ENCODE results near the gene PRKAG2. TPM values are rescaled to one million over a fixed set of nuclear protein-coding genes. Genes with fewer than 3 reads are reported as not detected.

PRKAG2 gene
- total and polyA plus RNA-seq, 2 of the 13 experiments (the other 11 are each of a cell fraction or from before 2014, with no cell fraction given) = 0.90 to 1.3 TPM

- FAIRE-seq (no peak), ATAC-seq (no peak), DNase-seq (ENCODE audit: low spot score) (no peak)
- in situ Hi-C loops (cut with HindIII; ENCODE audit: extremely low pct_ligation_motif_present, low pct_unique_long_range_greater_than_20kb) = no loop called here
- ChIA-PET CTCF (ENCODE audit: low intra/inter-chr PET ratio, low total read pairs) (no interaction called here), POLR2A (no interaction called here)
- Histone ChIP-seq H3K9me3 (ENCODE audit: low read length) (no peaks in the 10 kb centered on the region), H3K4me1 (ENCODE audit: insufficient read depth, low read length) (no peaks in the 10 kb centered on the region; the same call in 1 of the 2 replicates), H2AFZ (ENCODE audit: low read length) (no peak overlapping the region), H4K20me1 (ENCODE audit: insufficient read depth, low read length) (no peaks in the 10 kb centered on the region), H3K36me3 (replicated peaks in 1 of 2; ENCODE audit: control insufficient read depth in 1 of 2, insufficient read depth in 2 of 2, low read length in 2 of 2) (no peaks in the 10 kb centered on the region), H3K79me2 (ENCODE audit: insufficient read depth, low read length) (no peaks in the 10 kb centered on the region), H3K9ac (ENCODE audit: insufficient read depth, low read depth, low read length) (no peak overlapping the region), H3K27me3 (ENCODE audit: control insufficient read depth in 1 of 2, insufficient read depth in 2 of 2, low read length in 2 of 2) (peaks cover 0 to 19% of the 10 kb centered on the region in 2 experiments; a peak in 2 of 5 replicates), H3K27ac (ENCODE audit: extremely low read length, insufficient read depth, low read length) (no peak overlapping the region), H3K4me3 (replicated peaks in 1 of 3; ENCODE audit: insufficient read depth in 1 of 3, low read depth in 2 of 3, low read length in 3 of 3) (no peak overlapping the region), H3K4me2 (ENCODE audit: low read depth, low read length) (no peak overlapping the region)
- 13% methylated on average over 5 of the region's 6 CpGs for WGBS (ENCODE audit: low lambda C conversion rate)
- intact Hi-C loops (cut with micrococcal nuclease; ENCODE audit: unreplicated experiment) = no loop called here
- BruUV-seq (replicated peaks) = no TSS peak
- no peak for TF ChIP-seq ZNF143 (CRISPR knock-in tag; IDR thresholded peaks at IDR 0.05)
Measured at GRCh38 chr7:151717918-151718317, 159.0 kb downstream of the PRKAG2 start.

- ATAC-seq (no peak), FAIRE-seq (no peak), DNase-seq (ENCODE audit: low spot score) (no peak)
- Histone ChIP-seq H3K9me3 (ENCODE audit: low read length) (no peaks in the 10 kb centered on the region), H2AFZ (ENCODE audit: low read length) (no peak overlapping the region), H3K4me3 (replicated peaks in 1 of 3; ENCODE audit: insufficient read depth in 1 of 3, low read depth in 2 of 3, low read length in 3 of 3) (no peak overlapping the region), H4K20me1 (ENCODE audit: insufficient read depth, low read length) (no peaks in the 10 kb centered on the region), H3K9ac (ENCODE audit: insufficient read depth, low read depth, low read length) (no peak overlapping the region), H3K4me2 (ENCODE audit: low read depth, low read length) (no peak overlapping the region), H3K79me2 (ENCODE audit: insufficient read depth, low read length) (no peaks in the 10 kb centered on the region), H3K27me3 (ENCODE audit: control insufficient read depth in 1 of 2, insufficient read depth in 2 of 2, low read length in 2 of 2) (peaks cover 0 to 14% of the 10 kb centered on the region in 2 experiments; a peak in 1 of 5 replicates), H3K27ac (ENCODE audit: extremely low read length, insufficient read depth, low read length) (no peak overlapping the region), H3K4me1 (ENCODE audit: insufficient read depth, low read length) (no peaks in the 10 kb centered on the region; the same call in 1 of the 2 replicates), H3K36me3 (replicated peaks in 1 of 2; ENCODE audit: control insufficient read depth in 1 of 2, insufficient read depth in 2 of 2, low read length in 2 of 2) (no peaks in the 10 kb centered on the region)
- no TSS peak for BruUV-seq (replicated peaks)
- TF ChIP-seq CENPT (CRISPR knock-in tag; IDR thresholded peaks at IDR 0.05; ENCODE audit: low read depth) (no peak), NFYB (CRISPR knock-in tag; IDR thresholded peaks at IDR 0.05) (no peak), GABPA (IDR thresholded peaks at IDR 0.05; ENCODE audit: low read depth, low read length) (no peak), GABPA (CRISPR knock-in tag; IDR thresholded peaks at IDR 0.05; ENCODE audit: low read depth) (no peak), POGK (CRISPR knock-in tag; conservative IDR thresholded peaks at IDR 0.05) (no peak), LCORL (IDR thresholded peaks at IDR 0.05) (no peak), LCORL (CRISPR knock-in tag; IDR thresholded peaks at IDR 0.05) (no peak), IKZF4 (CRISPR knock-in tag; IDR thresholded peaks at IDR 0.05; ENCODE audit: borderline replicate concordance, low read depth, not compliant biosample characterization) (no peak), ZNF552 (CRISPR knock-in tag; IDR thresholded peaks at IDR 0.05; ENCODE audit: borderline replicate concordance) (no peak)
- CTCF ChIA-PET (ENCODE audit: low intra/inter-chr PET ratio, low total read pairs) = no interaction called here
- intact Hi-C loops (cut with micrococcal nuclease; ENCODE audit: unreplicated experiment) = no loop called here
- 29% methylated on average over 4 of the region's 5 CpGs for WGBS (ENCODE audit: low lambda C conversion rate)
- POLR2A ChIA-PET = no interaction called here
- in situ Hi-C loops (cut with HindIII; ENCODE audit: extremely low pct_ligation_motif_present, low pct_unique_long_range_greater_than_20kb) = no loop called here
Measured at GRCh38 chr7:151717415-151717814, 159.5 kb downstream of the PRKAG2 start.
